Inferior parietal cortex (tissue), 1 donor: Measurements from ENCODE around the gene MPL.
"Not testable (repeated sequence)": the region's sequence is repeated elsewhere in the genome, so short reads cannot be mapped to it uniquely, and the experiment has no call there.

Experiments
- DNase-seq: peaks from one replicate; pipeline ENCODE4 v3.0.0-alpha.2; 2016; ENCODE audit errors: extremely low spot score

MPL gene

DNA sequence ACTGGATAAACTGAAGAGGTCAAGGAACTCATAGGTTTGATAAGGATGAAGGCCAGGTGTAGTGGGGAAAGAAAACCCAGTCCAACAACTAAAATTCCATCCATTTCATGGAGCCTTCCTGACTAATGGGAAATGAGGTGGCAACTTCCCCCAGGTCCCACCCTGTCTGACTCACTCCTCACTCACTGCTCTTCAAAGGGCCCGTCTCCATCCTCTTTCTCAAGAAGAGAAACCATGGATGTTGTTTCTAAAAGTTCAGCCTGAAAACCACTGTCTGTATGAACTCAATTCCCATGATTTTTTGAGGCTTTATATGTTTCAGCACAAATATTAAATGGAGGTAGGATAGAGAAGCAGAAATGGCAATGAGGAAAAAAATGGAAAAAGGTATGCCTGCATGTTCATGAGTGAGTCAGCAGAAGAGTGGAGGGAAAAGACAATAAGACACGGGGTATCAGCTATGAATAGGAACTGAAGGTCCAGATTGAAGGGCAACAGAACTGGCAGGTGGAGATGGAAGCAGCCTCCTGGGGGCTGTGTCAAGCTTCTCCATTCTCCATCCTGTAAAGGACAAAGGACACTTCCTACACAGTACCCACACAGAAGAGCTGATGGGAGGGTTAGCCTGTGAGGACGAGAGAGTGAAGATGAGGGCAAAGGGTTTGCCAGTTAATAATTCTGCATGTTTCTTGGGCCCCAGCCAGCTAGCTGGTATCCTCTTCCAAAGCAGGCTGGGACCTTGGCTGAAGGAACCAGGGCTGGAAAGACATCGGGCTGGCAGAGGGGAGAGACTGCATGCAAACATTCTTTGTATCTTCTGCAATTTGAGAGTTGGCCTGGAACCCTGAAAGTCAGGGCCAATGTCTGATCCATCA is 35.7 kb downstream of the MPL start:
- no peak for DNase-seq

- DNase-seq = no peak
These were observed 39.2 kb downstream of the MPL start for GRCh38 chr1:43376723-43377235.

DNA sequence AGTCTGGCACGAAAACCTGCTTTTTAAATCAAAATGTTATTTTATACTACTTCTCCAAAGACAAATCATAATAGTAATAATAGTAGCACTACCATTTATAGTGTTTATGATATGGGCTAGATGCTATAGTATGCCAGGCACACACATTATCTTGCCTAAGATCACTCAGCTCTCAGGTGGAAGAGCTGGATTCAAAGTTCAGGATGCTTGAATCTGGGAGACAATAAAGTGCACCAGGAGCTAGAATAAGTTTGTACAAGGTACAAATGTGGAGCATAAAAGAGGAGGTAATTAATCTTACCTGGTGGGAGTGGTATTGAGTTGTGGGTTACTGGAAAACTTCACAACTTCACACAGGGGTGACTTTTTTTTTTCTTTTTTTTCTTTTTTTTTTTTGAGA is 40.2 kb downstream of the MPL start:
- DNase-seq = no peak

- DNase-seq = no peak
These were observed 41.9 kb downstream of the MPL start for GRCh38 chr1:43379476-43379875.

GRCh38 chr1:43381612-43382011 is 44.0 kb downstream of the MPL start:
- peak; percentile 55 for DNase-seq

DNA sequence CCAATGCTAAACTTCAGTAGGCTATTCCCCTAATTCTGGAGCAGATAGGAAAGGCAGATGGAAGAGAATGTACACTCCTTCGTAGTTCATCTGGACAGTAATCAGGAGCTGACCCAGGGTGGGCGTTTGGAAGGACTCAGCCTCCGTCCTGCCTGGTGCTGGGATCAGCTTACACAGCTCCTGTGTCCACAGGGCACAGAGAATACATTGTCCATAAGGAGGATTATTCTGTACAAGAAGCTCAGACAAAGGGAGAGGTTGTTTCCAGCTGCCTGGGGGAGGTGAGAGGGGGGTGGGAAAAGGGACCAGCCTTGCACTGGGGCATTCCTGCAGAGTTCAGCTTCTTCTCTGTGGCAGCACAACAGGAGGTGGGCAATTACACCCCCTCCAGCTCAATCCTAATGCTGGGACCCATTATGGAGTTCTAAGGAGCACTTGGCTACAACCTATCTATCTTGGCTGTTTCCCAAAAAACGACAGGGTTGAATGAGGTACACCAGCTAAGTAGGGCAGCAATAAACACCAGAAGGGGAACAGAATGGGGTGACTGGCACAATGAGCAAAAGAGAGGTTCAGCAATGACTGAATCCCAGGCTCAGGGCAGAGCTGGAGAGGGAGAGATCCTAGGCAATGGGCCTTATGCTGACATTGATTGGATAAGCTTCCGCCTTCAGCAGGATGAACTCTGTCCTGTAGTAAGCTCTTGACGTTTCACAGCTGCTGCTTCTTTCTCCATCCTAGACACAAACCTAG is 44.6 kb downstream of the MPL start:
- DNase-seq = peak; percentile 73

- peak; percentile 69 for DNase-seq
These were observed 45.8 kb downstream of the MPL start for GRCh38 chr1:43383449-43383848.

DNA sequence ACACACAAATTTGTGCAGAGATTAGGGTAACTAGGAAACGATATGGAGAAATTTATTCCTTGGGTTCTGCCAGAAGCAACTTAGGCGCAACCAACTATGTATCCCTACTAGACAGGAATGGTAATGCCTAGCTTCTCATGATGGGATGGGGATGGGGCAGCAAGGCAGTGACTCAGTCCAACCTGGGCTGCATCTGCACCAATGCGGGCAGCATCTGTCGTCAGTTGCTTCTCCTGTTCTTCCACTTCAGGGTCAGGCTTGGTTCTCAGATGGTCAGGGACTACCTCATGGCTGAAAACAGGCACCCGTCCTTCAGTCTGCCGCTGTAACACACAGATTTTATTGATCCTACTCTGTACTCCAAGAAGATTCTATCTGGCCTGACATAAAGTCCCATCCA is 49.1 kb downstream of the MPL start:
- DNase-seq = no peak

DNA sequence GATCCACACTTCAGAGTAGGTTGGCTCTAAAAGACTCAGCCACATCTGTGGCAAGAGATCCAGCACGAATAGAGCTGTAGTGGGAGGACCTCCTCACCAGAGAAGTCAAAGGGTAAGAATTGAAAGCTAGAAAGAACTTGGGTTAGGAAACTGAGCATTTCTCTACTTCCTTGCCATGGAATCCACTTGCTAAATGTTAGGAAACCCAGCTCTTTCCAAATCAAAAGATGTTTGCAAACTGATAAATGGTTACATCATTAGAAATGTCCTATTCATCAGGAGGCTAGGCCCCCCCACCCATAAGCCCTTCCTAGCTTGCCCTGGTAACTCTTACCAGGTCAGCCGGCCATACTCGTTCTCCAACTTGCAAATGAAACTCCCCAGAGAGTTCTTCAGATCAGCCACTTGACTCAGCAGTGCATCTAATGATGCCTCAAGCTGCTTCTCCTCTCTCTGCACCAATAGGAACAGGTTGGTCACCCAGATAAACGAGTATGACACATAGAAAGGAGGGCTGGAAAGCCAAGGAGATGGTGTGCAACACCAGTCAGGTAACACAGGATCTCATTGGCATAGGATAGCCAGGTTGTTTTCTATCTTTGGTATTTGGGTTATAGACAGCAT is 50.5 kb downstream of the MPL start:
- DNase-seq = no peak

GRCh38 chr1:43388613-43389012 is 51.0 kb downstream of the MPL start:
- no peak for DNase-seq

DNA sequence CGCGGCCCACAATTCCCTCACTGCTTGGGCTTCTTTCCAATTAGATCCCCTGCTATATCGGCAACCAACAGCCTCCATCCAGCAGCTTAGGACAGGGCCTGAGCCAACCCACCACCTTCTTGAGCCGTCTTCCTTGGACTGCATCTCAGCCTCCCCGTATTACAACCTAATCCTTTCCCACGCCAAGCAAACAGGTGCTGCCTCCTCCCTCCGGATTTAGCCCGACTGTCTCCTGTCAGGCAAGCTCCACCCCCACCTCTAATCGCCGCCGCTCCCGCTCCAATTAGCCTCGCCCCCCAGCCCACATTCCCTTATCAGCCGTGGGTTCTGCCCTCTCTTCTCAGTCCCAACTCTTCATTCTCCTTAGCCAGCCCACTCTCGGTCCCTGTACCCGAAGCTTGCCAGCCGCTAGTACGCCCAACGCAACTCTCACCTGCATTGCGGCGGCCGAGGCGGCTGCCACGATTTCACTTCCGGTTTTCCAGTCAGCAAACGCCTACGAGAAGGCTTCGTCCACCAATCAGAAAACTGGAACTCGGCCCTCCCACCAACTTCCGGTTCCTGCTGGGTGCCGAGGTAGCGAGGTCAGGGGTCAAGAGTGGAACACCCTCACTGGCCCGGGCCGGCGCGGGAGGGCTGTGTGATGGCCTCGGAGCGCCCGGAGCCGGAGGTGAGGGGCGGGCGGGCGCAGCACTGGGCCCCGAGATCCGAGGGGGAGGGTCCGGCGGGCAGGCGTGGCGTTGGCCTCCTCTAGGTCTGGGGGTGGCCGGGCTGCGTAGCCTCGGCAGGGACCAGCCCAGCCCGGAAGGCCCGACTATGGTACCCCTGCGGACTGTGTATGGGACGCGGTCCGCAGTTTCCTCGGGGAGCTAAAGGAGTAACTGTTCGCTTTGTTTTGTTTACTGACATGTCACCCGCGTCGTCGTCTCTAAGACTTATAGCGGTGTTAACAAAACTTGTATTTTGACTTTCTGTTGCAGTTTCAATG is 52.0 kb downstream of the MPL start, which contains the start of the genes MED8 and SZT2:
Gene MED8, minus strand, starts transcription at position 475 of the 988 bp plus-strand sequence. Its CDS starts 36 bp downstream, at position 439.
Gene SZT2, plus strand, starts transcription at position 574 of the 988 bp plus-strand sequence. Its CDS starts 70 bp downstream, at position 644.
- peak; percentile 99 for DNase-seq

GRCh38 chr1:43392702-43393101 is 55.1 kb downstream of the MPL start:
- DNase-seq = no peak

DNA sequence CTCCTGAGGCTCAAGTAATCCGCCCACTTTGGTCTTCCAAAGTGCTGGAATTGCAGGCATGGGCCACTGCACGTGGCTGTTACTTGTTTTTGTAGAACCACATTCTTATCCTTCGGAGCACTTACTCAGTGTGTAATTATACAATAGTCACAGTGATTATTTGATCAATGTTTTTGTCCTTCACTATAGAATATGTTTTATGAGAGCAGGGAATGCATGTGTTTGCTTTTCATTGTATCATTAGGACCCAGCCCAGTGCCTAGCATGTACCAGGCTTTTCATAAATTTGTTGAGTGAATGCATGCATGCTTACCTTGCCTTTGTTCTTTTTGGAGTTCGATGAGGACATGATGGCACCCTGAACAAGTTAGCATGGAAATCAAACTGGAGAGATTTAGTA is 57.9 kb downstream of the MPL start:
- no peak for DNase-seq

DNA sequence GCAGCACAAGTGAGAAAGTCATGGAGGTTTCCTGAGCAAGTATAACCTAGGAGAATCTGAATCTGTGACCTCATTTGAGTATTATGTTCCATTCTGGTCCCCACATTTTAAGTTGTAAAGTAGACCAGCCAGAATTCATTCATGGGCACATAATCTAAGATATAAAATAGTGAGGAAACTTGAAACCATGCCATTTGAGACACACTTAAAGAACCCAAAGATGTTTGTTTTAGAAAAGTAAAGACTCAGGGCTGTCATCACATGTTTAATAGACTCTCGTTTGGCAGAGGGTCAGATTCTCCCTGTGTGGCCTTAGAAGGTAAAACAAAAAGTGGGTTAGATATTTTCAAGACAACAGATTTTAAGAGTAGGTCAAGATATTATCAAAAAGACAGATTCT is 58.4 kb downstream of the MPL start:
- no peak for DNase-seq

GRCh38 chr1:43398227-43398626 is 60.6 kb downstream of the MPL start:
- DNase-seq = no peak

DNA sequence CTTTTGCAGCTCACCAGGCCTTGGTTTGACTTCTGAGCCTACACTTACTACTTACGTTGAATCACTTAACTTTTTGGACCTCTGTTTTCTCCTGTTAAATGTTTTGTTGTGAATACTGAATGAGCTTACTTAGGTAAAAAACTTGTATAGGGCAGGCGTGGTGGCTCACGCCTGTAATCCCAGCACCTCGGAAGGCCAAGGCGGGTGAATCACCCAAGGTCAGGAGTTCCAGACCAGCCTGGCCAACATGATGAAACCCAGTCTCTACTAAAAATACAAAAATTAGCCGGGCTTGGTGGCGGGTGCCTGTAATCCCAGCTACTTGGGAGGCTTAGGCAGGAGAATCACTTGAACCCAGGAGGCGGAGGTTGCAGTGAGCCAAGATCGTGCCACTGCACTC is 62.8 kb downstream of the MPL start:
- DNase-seq = not testable (repeated sequence)

GRCh38 chr1:43402089-43402865 is 64.7 kb downstream of the MPL start:
- DNase-seq = no peak
